Measurements from ENCODE around the gene ABCG1.

ABCG1 gene

GRCh38 chr21:42340187-42341050 is 121.5 kb downstream of the ABCG1 start:
- H3K9me3 Mint-ChIP-seq: no peaks in the 10 kb centered on the region
- H3K4me1 Mint-ChIP-seq: peaks cover 7% of the 10 kb centered on the region
- no peak overlapping the region for H3K27ac Mint-ChIP-seq
- peaks cover 30% of the 10 kb centered on the region for H3K27me3 Mint-ChIP-seq
- DNase-seq: no peak
- CTCF ChIA-PET: interaction anchor here (1.5 kb wide), 1 partner anchor 19 kb away, joined by 3 read pairs; no protein-coding TSS in a partner anchor
- no peaks in the 10 kb centered on the region for H3K36me3 Mint-ChIP-seq
- no peak overlapping the region for H3K4me3 Mint-ChIP-seq

- Mint-ChIP-seq H3K27me3 (peaks cover 23% of the 10 kb centered on the region), H3K4me3 (no peak overlapping the region), H3K9me3 (no peaks in the 10 kb centered on the region), H3K36me3 (no peaks in the 10 kb centered on the region), H3K27ac (no peak overlapping the region), H3K4me1 (peaks cover 7% of the 10 kb centered on the region)
- CTCF ChIA-PET: interaction anchor here (0.7 to 1.5 kb wide), 3 partner anchors 17 to 39 kb away, joined by 3 read pairs; no protein-coding TSS in a partner anchor
- DNase-seq: no peak
Measured at GRCh38 chr21:42341776-42342542, 123.0 kb downstream of the ABCG1 start.

- no peaks in the 10 kb centered on the region for H3K9me3 Mint-ChIP-seq
- peaks cover 12% of the 10 kb centered on the region for H3K27me3 Mint-ChIP-seq
- DNase-seq: no peak
- H3K27ac Mint-ChIP-seq: no peak overlapping the region
- CTCF ChIA-PET: no interaction called here
- H3K4me3 Mint-ChIP-seq: no peak overlapping the region
- H3K4me1 Mint-ChIP-seq: no peaks in the 10 kb centered on the region
- H3K36me3 Mint-ChIP-seq: no peaks in the 10 kb centered on the region
Measured at GRCh38 chr21:42343101-42343500, 124.2 kb downstream of the ABCG1 start.

- Mint-ChIP-seq H3K27ac (no peak overlapping the region), H3K36me3 (no peaks in the 10 kb centered on the region), H3K9me3 (no peaks in the 10 kb centered on the region), H3K27me3 (peaks cover 7% of the 10 kb centered on the region), H3K4me3 (no peak overlapping the region), H3K4me1 (no peaks in the 10 kb centered on the region)
- no peak for DNase-seq
- CTCF ChIA-PET: no interaction called here
Measured at GRCh38 chr21:42343556-42343955, 124.6 kb downstream of the ABCG1 start.

GRCh38 chr21:42343963-42344510 is 125.1 kb downstream of the ABCG1 start:
- Mint-ChIP-seq H3K4me1 (no peaks in the 10 kb centered on the region), H3K4me3 (no peak overlapping the region), H3K27me3 (peaks cover 5% of the 10 kb centered on the region), H3K27ac (no peak overlapping the region), H3K36me3 (no peaks in the 10 kb centered on the region), H3K9me3 (no peaks in the 10 kb centered on the region)
- CTCF ChIA-PET: interaction anchor here (0.7 kb wide), 1 partner anchor 165 kb away, joined by 3 read pairs; no protein-coding TSS in a partner anchor
- no peak for DNase-seq

DNA sequence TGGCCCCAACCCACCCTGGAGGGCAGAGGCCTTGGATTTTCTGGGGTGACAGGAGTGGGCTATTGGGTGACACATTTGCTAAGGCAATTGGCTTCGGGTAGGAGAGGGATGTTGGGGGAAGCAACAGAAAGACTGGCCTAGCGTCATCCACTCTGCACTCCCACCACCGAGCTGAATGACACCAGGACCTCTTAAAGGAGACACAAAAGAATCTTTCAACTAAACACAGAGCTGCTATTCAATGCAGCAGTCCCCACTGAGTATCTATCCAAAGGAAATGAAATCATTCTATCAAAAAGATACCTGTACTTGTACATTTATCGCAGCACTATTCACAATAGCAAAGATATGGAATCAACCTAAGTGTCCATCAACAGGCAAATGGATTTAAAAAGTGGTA is 125.7 kb downstream of the ABCG1 start:
- CTCF ChIA-PET: interaction anchor here (0.7 kb wide), 1 partner anchor 165 kb away, joined by 3 read pairs; no protein-coding TSS in a partner anchor
- H3K9me3 Mint-ChIP-seq: no peaks in the 10 kb centered on the region
- H3K4me1 Mint-ChIP-seq: no peaks in the 10 kb centered on the region
- no peaks in the 10 kb centered on the region for H3K36me3 Mint-ChIP-seq
- H3K4me3 Mint-ChIP-seq: no peak overlapping the region
- H3K27me3 Mint-ChIP-seq: peaks cover 5% of the 10 kb centered on the region
- no peak for DNase-seq
- H3K27ac Mint-ChIP-seq: no peak overlapping the region

DNA sequence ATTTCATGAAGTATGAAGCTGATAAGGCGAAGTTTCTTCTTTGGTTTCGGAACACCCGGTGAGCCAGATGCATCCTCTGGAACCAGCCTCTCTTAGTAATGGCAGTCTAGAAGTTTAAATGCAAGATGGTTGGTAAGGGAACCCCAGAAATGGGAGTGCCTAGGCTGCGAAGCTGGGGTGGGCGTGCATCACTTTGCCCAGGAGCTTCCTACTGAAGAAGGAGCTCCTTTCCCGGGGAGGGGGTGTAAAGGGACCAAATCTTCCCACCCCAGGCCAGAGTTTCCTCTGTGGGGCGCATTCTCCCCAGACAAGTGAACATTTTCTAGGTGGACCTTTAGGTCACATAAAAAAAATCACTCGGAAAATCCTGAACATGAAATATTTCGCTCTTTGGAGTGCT is 127.5 kb downstream of the ABCG1 start:
- no peaks in the 10 kb centered on the region for H3K9me3 Mint-ChIP-seq
- no peak overlapping the region for H3K4me3 Mint-ChIP-seq
- peak; percentile 5 for DNase-seq
- H3K27ac Mint-ChIP-seq: no peak overlapping the region
- CTCF ChIA-PET: no interaction called here
- peaks cover 11% of the 10 kb centered on the region for H3K27me3 Mint-ChIP-seq
- no peaks in the 10 kb centered on the region for H3K4me1 Mint-ChIP-seq
- H3K36me3 Mint-ChIP-seq: no peaks in the 10 kb centered on the region

Measured in activated naive CD4-positive, alpha-beta T cell treated with anti-CD3 and anti-CD28 coated beads, Interleukin-2, amount 10 ng/mL, durations not matched to agents 7 days and 5 days (primary cell).